ENCODE data around the gene NPBWR2.
"Not testable (repeated sequence)": the region's sequence is repeated elsewhere in the genome, so short reads cannot be mapped to it uniquely, and the experiment has no call there.

Gene NPBWR2

GRCh38 chr20:64119301-64119680, 11.9 kb upstream of the NPBWR2 start:
- DNase-seq = no peak

- DNase-seq = not testable (repeated sequence)
These were observed 10.0 kb upstream of the NPBWR2 start for GRCh38 chr20:64117432-64117777.

GRCh38 chr20:64116541-64117431, 9.4 kb upstream of the NPBWR2 start:
- no peak for DNase-seq

DNA sequence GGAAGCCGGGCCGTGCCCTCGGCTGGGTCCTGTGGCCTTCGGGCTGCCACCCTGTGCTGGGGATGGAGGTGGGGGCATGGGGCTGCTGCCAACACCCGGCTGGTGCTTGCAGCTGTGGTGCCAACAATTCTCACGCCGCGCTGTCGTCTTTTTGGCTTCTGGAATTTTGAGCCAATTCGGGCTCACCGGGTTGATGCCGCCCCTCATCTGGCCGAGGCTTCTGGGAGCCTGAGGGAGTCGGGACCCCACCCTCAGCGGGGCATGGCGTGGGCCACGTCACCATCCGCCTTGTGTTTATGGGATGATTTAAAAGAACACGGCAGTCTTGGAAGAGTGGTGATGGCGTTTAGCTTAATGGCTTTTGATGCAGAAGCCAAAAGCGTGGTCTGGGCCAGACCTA, 8.7 kb upstream of the NPBWR2 start:
- no peak for DNase-seq

- peak in 13 of 51 donors; percentile 25 to 61 (median 35) for DNase-seq
These were observed 8.0 kb upstream of the NPBWR2 start for GRCh38 chr20:64115171-64115911.

- no peak for DNase-seq
These were observed 7.1 kb upstream of the NPBWR2 start for GRCh38 chr20:64114356-64114971.

- DNase-seq = no peak
These were observed 6.5 kb upstream of the NPBWR2 start for GRCh38 chr20:64113796-64114355.

DNA sequence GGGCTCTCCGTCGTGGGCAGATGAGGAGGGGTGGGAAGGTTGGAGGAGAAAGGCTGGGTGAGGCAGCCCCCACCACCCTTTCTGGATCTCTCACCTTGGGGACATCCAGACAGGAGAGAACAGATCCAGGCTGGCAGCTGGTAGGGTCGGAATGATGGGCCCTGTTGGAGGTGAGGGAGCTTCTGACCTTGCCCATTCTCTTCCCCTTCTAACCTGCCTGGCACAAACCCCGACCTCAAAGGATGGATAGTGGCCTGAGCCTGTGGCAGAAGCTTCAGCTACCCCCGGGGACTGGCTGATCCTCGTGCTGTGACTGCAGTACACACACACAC, 6.0 kb upstream of the NPBWR2 start:
- no peak for DNase-seq

DNA sequence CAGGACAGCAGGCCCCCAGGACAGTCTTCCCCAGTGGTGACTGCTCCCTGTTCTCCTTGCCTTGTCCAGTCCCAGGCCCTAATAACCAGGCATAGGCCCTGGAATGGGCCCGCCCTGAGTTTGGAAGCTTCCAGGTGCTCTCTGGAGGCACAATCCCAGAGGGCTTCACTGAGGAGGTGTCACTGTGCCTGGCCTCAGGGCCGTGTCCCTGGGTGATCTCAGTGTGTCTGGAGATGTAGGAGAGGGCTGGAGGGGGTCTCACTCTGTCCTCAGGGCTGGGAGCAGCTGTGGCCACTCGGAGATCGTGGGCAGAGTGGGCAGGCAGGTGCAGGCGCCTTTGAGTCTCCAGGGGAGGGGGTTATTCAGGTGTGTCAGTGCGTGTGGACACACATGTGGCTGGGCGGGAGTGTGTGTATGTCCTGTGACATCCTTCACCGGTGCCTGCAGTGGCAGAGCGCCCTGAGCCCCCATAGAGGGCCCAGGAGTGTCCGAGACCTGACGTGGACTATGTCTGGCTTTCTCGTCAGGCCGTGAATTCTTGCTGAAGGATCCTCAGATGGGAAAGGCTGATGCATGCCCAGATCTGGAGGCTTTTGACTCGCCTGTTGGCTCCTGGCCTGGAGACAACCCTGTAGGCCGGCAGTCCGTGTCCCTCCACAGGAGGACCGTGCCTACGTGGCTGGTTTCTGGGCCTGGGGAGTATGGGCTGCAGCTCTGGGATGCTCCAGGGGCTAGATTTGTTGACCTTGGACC, 5.5 kb upstream of the NPBWR2 start:
- no peak for DNase-seq

DNA sequence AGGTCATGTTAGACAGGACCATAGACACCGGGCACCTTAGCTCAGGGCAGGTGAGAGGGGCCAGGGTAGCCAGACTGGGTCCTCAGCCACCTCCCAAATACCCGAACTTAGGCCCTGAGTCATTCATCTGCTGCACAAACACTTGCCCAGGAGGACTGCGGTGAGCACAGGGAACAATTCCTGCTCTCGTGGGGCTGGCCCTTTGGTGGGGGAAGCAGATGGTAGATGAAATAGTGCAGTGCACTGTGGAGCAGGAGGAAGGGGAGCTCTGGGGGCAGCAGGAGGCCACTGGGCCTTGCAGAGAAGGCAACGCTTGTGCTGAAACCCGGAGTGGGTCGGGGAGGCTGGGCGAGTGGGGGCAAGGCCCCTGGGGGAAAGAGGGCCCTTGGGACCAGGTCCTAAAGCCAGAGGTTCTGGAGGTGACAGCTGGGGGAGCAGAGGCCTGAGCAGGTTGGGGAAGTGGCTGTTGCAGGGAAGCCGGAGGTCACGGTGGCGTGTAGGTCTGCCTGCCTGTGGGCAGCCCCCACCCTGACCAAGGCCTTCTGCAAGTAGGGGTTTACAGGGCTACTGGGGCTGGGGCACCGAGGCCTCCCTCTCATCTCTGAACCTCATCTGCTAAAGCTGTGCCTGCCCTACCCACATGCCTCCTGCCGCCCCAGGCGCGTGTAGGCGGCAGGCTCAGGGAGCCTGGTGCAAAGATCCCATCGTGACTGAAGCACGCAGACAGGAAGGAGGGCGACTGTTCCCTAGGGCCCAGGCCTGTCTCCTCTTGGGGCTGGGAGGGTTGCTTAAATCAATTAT, 4.7 kb upstream of the NPBWR2 start:
- no peak for DNase-seq

- no peak for DNase-seq
These were observed 3.2 kb upstream of the NPBWR2 start for GRCh38 chr20:64110411-64111068.

DNA sequence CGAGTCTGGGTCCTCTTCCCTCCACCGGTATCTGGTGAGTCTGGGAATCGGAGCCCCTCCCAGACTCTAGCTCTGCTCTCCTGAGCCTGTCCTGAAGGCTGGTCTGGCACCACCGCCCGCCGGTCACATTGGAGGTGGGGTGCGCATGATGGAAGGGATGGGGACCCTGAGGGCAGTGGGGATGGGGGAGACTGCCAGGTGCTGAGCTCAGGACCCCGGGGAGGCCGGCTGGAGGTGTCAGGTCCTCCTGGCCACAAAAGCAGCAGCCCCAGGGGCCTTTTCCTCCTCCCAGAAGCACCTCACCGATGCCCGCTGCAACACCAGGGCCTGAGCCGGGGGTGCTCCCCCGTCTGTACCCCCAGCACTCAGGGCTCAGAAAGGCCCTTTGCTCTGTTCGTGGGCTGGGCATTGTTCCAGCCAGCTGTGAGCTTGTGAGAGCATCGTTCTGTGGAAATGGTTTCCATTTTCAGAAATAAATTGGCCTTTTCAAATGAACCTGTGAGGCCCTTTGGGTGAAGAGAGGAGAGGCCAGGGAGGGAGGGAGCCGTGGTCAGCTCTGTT, 2.5 kb upstream of the NPBWR2 start:
- DNase-seq = peak in 4 of 51 donors; percentile 15 to 23 (median 20)

DNA sequence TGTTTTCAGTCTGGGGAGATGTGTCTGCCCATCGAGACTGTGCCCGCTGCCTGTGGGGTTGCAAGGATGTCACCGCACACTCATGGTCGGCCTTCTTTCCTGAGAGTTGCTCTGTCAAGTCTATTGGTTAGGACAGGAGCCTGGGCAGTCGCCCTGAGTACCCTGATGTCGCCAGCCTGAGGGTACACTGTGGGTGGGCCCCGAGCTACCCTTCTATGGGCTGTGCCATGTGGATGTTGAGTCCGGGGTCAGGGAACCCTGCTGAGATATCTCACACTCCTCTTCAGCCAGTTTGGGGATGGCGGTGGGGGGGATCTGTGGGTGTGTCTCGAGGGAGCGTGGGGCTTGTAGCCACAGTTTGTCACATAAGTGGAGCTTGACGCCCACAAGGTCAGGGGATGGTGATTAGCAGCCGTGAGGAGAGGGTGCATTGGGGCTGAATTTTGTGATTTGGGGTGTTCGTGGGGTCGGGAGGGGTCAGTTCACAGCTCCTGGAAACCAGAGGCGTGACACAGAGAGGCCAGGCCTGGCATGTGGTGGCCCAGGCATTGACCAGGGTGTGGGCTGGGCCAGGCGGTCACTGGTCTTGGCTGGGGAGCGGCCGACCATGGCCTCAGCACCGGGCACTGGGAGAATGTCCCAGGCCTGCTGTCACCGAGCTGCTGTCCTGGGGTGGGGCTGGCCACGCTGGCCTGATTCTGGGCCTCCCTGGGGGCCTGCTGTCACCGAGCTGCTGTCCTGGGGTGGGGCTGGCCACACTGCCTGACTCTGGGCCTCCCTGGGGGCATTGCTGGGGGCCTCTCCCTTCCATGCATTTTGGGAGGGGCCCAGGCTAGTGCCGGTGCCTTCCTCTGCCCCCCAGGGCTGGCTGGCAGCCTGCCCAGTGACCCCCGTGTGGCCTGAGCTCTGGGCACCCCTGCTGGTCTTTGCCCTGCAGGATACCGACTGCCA, 1.6 kb upstream of the NPBWR2 start:
- no peak for DNase-seq

DNA sequence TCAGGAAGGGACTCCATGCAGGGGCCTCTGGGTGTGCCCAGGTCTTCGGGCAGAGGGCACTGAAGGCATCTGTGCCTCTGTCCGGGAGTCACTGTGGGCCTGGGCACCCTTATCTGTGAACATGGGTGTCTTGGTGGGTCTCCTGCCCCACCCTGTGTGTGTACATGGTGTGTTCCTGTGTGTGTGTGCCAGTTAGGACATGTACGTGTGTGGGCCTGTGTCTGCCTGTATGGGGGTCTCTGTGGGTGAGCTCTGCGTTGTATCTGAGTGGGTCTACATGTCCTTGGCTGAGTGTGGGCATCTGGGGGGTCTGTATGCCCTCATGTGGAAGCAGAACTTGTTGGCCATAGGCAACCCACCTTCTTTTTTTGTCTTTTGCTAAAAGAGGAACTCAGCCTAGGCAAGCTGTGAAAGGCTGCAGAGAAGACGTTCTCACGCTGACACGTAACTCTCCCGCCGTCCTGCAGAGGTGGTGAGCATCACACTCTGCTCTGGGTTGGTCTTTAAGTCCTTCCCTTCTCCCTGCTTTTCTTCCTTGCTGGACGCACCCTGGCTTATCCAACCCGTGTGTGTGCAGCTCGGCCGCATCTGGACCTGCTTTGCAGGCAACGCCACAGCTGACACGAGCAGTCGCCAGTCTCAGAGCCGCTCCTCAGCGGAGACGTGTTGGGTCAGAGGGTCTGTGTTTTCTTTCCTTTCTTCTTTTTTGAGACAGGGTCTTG, 532 bp upstream of the NPBWR2 start:
- no peak for DNase-seq

- no peak for DNase-seq
These were observed 867 bp downstream of the NPBWR2 start for GRCh38 chr20:64106435-64106961.

DNA sequence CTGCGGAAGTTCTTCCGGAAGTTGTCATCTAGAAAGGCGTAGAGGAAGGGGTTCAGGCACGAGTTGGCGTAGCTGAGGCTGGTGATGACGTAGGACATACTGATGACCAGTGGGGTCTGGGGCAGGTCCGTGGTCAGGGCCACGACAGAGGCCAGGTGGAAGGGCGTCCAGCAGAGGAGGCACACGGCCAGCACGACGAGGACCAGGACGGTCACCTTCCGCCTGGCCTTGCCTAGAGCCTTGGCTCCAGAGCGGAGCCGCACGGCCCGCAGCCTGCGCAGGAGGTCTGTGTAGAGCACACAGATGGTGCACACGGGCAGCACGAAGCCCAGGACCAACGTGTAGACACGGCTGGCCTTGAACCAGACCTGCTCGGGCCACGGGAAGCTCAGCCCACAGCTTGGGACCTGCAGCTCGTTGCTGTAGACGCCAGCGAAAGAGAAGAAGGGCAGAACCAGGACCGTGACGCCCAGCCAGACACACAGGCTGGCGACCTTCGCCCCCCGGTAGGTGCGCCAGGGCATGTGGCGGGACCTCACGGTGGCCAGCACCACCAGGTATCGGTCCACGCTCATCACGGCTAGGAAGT, 1.4 kb downstream of the NPBWR2 start:
- no peak for DNase-seq
